Hepatic stellate cell (primary cell): Measurements from ENCODE around the gene GSX1.
"Not testable (repeated sequence)": the region's sequence is repeated elsewhere in the genome, so short reads cannot be mapped to it uniquely, and the experiment has no call there.

Experiments used
- DNase-seq: peaks from one replicate; pipeline ENCODE4 v3.0.0; 2011; ENCODE audit warnings: low spot score

Gene GSX1

DNA sequence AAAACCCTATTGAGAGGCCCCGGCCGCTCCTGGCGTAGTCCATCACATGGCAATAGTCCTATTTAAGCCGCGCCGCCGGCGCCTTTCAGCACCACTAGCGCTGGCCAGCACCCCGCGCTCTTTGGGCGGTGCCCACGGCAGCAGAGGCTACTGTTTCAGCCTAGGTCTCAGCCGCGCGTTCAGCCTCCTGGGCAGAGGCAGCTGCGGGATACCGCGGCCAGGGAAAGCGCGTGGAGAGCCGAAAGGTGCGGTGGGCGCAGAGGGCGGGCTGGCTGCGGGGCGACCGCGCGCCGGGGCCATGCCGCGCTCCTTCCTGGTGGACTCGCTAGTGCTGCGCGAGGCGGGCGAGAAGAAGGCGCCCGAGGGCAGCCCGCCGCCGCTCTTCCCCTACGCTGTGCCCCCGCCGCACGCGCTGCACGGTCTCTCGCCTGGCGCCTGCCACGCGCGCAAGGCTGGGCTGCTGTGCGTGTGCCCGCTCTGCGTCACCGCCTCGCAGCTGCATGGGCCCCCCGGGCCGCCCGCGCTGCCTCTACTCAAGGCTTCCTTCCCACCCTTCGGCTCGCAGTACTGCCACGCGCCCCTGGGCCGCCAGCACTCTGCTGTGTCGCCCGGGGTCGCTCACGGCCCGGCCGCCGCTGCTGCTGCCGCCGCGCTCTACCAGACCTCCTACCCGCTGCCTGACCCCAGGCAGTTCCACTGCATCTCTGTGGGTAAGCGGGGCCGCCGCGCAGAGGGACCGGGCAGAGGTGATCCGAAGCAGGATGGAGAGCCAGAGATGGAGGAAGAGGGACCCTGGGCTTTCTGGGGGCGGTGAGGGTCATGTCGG, at the start of gene GSX1:
Gene GSX1 (plus strand): TSS at position 91 of the 826 bp plus-strand sequence. CDS start 208 bp downstream, at position 299.
- DNase-seq, result peak; percentile 36

DNA sequence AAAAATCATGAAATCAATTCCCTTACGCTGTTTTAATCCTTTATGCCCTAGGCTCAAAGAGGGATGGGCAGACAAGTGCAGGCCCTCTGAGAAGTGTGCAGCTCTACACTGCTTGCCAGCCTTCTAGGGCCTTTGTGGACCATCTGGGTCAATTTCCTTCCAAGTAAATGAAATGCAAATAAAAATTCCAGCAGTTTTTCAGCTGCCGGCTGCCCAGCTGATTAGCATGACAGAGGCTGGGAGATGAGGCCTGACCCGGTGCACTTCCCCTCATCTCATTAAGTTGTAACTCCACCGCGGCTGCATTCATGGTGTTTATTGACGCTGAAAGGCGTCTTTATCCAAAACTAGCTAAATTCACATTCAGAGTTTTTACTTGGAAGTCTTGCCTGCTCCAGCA, 47.5 kb upstream of the GSX1 start:
- no peak for DNase-seq

DNA sequence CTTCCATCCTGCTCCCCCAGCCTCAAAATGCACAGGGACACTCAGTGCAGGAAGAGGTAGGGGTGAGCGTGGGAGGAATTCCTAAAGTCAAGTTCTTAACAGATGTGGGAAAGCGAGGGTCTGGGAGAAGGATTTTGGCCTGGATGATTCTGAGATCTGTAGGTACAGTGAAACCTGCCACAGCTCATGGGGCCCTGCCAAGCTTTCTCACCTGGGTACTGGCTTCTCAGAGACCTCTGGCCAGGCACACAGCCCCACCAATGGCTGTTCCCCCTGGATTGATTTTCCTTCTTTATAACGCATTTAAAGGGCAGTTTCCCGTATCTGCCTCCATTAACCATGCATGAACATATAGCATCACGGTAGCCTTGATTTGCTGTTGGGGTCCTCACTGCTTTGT, 47.0 kb upstream of the GSX1 start:
- DNase-seq, result no peak

DNA sequence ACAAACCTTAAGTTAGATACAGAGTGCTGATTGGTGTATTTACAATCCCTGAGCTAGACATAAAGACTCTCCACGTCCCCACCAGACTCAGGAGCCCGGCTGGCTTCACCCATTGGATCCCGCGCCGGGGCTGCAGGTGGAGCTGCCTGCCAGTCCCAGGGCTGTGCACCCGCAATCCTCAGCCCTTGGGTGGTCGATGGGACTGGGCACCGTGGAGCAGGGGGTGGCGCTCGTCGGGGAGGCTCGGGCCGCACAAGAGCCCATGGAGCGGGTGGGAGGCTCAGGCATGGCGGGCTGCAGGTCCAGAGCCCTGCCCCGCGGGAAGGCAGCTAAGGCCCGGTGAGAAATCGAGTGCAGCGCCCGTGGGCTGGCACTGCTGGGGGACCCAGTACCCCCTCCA, 44.1 kb upstream of the GSX1 start:
- not testable (repeated sequence) for DNase-seq

DNA sequence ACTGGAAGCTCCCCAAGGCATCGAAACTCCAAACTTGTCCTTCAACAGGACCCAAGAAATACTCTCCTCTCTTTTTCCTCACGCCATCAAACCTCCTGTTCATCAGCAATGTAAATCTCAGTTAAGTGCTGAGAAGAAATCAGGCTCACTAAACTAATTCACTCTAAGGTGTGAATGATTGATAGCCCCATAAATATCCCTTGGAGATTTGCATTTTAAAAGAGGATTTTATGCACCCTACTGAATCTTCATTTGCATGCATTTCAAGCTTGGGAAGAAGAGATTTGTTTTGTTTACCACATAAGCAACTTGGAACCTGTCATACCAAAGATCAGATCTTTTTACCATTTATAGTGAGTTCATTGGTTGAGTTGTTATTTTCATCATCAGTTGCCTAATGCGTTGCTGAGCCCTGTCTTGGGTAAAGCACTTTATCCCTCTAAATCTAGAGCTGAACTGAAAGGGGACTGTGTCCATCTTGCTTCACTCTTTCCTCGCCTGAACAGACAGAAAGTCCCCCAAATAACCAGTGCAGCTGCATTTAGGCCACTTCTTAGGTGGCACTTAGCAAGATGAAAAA, 40.2 kb upstream of the GSX1 start:
- DNase-seq, result no peak

DNA sequence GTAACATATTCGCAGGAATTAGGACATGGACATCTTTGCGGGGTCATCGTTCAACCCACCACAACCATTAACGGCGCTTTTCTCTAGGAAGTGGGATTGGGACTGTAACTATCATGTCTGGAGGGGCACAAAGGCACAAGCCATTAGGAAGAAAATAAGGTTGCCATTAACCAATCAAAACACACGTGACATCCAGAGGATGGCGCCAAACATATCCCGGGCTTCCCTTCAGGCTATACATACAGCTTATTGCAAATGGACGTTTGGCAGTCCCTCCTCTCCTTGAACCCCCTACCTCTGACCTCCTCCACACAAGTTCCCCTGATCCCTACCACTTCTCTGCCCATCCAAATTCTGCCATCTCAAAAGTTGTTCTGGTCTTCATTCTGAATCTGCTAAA, 26.6 kb upstream of the GSX1 start:
- DNase-seq, result no peak

DNA sequence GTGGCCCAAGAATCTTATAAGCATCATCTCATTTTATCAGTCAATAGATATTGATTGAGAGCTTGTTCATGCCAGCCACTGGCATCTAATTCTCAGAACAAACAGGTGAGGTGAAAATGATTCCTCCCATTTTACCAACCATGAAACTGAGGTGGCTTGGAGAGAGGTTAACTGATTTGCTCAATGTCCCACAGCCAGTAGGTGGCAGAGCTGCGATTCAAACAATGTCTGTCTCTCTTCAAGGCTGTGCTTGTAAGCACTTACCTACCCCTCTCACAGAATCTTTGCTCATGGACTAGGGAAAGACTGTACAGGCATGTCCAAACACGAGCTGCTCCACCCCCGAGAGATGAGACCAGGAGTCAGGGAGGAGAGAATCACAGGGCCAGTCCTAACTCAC, 21.5 kb upstream of the GSX1 start:
- DNase-seq, result no peak

DNA sequence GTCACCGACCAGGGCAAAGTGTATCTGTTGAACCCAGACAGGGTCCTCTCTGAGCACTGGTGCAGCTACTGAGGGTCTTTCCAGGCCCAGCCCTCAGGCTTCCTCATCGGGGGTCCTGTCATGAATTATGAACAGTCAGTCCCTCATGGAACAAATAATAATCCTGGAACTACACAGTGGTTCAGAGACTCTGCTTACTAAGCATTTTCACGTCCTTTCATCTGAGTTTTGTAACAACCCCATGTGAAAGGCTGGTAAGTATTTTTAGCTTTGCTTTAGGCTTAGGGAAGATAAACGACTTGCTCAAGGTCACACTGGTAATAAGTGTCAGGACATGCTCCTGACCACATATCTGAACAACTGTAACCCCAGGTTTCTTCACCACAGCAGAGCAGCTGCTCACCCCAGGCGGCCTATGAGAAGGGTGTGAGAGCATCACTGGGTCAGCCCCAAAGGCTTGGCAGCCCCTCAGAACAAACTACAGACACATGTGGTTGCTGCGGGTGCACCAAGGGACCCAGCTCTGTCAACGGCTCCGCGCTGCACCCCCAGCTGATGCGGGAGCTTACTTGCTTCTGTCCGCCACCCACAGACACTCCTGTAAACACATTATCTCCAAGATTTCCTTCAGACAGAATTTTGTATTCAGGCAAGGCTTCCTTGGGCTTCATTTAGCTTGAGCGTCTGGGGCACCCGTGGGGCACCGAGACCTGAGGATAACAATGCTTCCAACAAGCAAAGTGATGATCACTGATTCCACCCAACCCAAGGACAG, 19.4 kb upstream of the GSX1 start:
- no peak for DNase-seq

DNA sequence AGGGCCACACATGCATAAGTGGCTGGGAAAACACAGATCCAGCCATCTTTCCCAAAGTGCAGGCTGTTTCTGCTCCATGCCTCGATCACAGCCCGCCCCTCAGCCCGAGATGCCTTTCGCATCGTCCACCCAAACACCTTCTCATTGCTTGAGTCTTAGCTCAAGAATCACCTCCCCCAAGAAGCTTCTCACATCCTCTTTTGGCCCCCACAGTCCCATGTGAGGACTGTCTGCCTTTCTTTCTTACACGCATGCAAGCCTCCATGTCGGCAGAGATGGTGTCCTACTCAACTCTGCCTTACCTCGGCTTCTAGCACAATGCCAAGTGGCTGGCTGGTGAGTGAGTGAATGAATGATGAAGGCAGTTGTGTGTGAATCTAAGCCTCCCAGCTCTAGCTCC, 18.1 kb upstream of the GSX1 start:
- DNase-seq, result no peak

DNA sequence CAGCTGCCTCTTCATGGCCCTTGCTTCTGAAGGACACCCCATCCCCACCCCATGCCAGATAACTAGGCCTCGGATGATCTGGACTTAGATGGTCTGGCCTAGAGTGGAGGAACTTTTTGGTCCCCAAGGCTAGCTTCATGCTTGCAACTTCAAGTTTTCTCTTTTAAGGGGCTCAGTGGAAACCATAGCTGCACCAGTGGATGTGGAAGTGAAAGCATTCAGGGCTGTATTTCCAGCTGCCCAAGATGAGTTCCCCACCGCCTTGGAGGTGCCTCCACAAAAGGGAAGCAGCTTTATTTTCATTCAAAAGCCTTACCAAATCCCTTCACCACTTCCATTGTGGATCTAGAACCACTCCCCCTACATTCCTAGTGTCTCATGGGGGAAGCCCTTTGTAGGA, 17.6 kb upstream of the GSX1 start:
- DNase-seq, result no peak

DNA sequence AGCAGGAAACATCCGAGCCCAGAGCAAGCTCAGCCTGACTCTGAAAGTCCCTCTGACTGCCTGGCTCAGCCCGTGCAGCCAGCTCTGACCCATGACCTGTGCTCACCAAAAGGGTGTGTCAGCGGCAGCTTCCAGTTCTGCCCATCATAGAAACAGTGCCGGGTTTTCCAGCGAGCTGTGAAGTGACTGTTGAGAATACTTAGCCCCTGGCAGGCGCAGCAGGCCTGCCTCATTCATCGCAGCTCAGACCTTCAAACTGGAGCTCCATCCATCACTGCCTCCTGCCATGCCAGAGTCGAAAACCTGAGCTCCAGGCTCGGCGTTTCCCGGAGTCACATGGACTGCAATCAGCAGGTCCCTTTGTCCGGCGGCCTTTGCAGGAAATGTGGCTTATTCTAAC, 16.3 kb upstream of the GSX1 start:
- DNase-seq, result no peak

DNA sequence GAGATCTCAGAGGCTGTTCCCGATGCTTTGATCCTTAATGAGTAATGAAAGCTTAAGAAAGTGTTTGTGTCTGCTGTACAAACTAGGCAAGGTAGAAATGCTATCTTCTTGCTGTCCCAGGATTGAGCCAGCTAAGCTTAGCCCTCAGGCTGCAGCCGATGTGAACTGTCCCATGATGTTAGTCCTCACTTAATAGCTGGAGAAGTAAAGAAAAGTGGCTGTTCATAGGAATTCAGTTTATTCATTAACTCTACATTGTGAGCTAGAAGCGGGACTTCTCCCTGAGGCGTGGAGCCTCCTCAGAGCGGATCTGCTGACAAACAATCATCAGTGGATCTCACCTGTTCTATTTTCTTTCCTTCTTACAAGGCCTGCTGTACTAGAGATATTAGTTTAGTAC, 10.1 kb upstream of the GSX1 start:
- no peak for DNase-seq

DNA sequence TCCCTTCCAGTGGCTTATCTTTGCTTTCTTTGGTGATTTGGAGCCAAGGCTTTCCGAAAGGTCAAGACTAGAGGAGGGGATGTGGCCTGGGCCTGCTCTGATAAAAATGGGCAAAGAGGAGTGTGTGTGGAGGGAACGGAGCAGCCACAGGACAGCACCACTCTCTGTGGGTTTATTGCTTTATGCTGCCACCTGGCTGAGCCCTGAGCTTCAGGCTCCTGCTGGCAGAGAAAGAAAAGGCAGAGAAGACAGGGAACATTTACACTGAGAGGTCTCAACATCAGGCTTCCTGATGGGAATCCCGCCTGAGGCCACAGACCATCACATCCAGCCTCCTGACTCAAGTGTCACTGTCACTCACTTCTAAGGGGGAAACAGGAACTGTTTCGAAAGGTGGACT, 9.2 kb upstream of the GSX1 start:
- no peak for DNase-seq

DNA sequence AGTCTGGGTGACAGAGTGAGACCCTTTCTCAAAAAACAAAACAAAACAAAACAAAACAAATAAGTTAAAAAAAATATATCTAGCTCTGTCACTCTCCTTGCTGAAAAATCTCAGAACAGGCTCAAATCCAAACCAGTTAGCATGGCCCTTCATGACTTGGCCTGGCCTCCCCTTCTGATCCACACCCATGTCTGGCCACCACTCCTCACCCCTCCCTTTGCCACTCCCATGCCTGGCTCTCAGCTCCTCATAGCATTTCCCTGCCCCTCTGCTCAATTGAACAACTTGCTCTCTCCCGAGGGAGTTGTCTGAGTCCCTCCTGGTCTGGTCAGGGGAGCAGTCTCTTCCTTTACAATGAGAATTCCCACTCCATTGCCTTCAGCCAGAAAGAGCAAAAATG, 4.0 kb upstream of the GSX1 start:
- no peak for DNase-seq

DNA sequence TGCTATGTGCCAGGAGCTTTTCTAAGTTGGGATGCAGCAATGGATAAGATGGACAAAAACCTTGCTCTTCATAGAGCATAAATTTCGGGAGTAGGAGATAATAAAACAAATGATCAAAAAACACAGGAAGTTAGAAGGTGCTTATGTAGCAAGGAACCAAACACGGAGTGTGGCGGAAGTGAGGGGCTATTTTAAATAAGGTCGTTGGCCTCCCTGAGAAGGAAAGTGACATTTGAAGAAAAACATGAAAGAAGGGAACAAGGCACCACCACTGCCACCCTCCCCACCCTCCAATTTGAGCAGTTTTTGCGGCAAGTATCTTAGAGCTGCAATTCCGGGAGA, 3.2 kb upstream of the GSX1 start:
- DNase-seq, result no peak

DNA sequence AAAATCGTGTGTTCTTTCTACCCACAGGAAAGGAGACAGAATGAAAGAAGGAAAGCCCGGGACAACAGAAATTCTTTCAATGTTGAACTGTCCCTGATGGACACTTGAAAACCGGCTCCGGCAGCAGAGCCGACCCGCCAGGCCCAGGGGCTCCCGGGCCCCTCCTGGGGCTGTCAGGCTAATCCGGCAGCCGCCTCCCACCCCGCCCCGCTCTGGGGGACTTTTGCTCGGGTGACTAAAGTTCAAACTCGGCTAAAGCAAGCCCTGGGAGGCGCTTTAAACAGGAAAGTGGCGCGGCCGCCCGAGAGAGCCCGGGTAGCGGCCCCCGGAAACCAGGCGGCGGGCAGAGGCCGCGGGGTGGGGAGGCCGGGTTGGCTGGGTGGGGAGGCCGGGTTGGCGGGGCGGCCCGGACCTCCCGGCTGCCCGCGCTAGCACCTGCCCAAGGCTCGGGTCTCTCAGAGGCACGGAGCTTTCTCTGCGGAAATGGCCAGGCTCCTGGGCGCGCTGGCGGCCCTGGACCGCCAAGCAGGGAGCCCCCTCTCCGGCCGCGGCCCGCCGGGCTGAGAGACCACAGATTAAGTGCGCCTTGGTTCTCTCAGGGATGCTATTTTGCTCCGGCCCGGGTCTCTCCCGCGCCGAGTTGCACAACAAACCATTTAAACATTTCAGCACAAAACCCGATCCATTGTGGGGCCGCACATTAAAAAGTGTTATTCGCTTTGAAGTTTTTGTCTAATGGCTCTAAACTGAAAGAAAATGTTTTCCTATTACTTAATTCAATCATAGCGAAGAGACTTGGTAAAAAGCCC, 2.6 kb upstream of the GSX1 start:
- DNase-seq, result no peak

DNA sequence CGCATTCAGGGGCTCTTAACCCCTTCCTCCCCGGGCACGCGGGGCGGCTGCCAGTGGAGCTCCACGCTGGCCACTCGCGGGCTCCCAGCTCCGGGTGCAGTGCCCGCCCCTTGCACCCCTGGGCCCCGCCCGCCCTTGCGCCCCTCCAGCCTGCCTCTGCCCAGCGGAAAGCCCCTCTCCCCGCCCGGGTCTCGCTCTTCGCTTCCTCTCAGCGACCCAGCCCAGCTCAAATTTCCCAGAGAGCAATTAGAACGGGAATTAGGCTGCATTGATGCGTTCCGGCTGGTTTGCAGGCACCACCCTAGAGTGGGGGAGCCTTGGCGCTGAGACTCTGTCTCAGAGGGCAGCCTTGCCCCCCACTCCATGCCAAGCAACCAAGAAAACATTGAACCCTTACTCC, 1.8 kb upstream of the GSX1 start:
- DNase-seq, result no peak

DNA sequence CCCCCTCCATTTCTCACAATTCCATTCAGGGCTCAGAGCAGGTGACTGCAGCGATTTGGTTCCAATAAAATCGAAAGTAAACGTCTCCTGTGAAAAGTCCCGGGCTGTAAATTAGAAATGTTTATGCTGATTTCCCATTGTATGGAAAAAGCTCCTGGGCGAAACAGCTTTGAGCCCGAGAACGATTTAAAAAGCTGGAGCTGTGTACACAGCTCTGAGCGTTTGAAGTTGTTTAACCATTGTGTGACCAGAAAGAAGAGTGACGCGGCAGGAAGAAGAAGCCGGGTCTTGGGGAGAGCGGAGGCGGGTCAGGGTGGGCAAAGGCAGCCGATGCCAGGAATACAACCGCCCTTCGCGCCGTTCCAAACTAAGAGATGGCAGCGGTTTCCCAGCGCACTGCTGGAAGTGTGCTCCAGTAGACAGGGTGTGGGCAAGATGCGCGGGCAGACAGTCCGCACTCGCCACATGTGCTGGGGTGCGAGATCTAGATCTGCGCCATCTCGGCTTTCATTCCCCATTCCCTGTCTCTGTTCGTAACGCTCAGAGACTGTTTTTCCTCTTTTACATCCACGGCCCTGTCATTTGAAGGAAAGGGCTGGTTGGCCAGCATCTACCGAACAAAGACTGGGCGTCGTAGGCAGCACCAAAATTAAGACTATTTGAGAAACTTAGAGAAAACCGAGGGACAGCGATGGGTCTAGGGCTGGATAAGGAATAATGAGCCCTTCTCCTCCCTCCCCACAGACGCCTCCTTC, 960 bp upstream of the GSX1 start:
- DNase-seq, result no peak

DNA sequence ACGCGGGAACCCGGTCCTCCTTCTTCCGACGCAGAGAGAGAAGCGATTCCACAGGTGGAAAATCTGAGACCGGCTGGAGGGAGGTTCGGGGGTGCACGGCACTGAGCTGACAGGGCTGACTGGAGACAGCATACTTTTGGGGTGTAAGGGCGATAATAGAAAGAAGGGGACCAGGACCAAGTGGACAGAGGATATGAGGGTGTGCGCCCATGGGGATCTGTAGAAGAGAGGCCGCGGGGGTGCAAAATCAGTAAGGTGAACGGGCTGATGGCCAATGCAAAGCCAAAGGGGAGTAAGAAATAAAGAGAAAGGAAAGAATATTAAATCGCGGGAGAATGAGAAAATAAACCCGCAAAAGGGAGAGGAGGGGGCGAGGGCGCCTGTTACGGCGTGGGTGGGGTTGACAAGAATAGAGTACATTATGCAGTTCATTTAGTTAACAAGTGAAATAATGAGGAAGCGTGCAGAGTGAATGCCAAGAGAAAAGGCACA, 336 bp upstream of the GSX1 start:
- DNase-seq, result no peak

DNA sequence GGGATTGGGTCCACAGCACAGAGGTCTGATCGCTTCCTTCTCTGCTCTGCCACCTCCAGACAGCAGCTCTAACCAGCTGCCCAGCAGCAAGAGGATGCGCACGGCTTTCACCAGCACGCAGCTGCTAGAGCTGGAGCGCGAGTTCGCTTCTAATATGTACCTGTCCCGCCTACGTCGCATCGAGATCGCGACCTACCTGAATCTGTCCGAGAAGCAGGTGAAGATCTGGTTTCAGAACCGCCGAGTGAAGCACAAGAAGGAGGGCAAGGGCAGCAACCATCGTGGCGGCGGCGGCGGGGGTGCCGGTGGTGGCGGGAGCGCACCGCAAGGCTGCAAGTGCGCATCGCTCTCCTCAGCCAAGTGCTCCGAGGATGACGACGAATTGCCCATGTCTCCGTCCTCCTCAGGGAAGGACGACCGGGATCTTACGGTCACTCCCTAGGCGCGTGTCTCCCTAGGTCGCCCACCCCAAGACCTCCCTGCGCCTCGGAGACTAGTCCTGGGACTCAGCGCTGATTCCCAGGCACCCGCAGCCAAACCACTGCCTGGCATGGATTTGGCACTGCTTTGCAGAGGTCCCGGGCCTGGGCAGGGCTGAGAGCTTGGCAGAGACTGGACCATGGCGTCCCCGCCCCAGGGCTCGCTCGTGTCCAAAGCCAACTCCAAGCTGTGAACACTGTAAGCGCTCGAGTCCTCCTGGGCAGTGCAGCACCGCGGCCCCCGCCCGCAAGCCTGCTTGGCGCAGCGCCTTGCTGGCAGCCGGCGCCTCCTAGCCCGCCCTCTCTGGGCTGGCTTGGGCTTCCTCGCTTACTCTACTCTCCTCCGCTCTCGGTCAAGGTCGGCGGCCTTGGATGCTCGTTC, 1.5 kb downstream of the GSX1 start:
- DNase-seq, result no peak

DNA sequence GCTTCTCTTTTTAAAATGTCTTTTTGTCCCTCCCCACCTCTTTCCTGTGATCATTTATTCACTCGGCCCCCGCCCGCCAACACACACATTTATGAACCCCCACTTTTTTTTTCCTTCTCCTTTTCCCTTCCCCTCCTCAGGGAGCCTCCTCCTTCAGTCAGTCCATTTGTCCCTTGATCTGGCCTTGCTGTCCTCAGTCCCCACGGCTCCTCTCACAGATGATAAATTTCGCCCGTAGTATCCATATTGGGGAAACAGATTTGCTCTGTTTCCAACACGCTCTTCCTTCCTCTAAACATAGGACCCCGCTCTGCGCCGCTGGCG, 2.0 kb downstream of the GSX1 start:
- no peak for DNase-seq
